ENCODE measurements around the gene RILPL1.
"Not testable (repeated sequence)": the region's sequence is repeated elsewhere in the genome, so short reads cannot be mapped to it uniquely, and the experiment has no call there.

Gene RILPL1

GRCh38 chr12:123441523-123442164 lies 91.9 kb downstream of the RILPL1 start:
- no peak for DNase-seq
- H3K4me3 ChIP-seq (ENCODE audit: low read depth, low read length): no peak overlapping the region
- H3K9me3 ChIP-seq: no peaks in the 10 kb centered on the region
- H3K36me3 ChIP-seq: no peaks in the 10 kb centered on the region
- H3K4me1 ChIP-seq: no peaks in the 10 kb centered on the region
- TF ChIP-seq CTCF (IDR thresholded peaks at IDR 0.05; ENCODE audit: low read depth, low read length): no peak
- no peaks in the 10 kb centered on the region for H3K27me3 ChIP-seq

GRCh38 chr12:123436017-123436964 lies 97.2 kb downstream of the RILPL1 start, which contains the start of gene RILPL2:
Gene RILPL2, minus strand, starts transcription at chr12:123436684. Its CDS starts 264 bp downstream, at chr12:123436420.
- DNase-seq: peak; percentile 83
- Histone ChIP-seq H3K36me3 (no peaks in the 10 kb centered on the region), H3K4me3 (ENCODE audit: low read depth, low read length) (peak within 1 kb of the TSS; percentile 88), H3K9me3 (no peaks in the 10 kb centered on the region), H3K27me3 (no peaks in the 10 kb centered on the region), H3K4me1 (no peaks in the 10 kb centered on the region)
- TF ChIP-seq CTCF (IDR thresholded peaks at IDR 0.05; ENCODE audit: low read depth, low read length): no peak

- Histone ChIP-seq H3K4me1 (no peaks in the 10 kb centered on the region), H3K36me3 (no peaks in the 10 kb centered on the region), H3K27me3 (no peaks in the 10 kb centered on the region), H3K9me3 (no peaks in the 10 kb centered on the region), H3K4me3 (ENCODE audit: low read depth, low read length) (peak overlapping the region; percentile 88)
- no peak for TF ChIP-seq CTCF (IDR thresholded peaks at IDR 0.05; ENCODE audit: low read depth, low read length)
- DNase-seq: no peak
These were observed 97.9 kb downstream of the RILPL1 start for GRCh38 chr12:123435636-123436016.

GRCh38 chr12:123433615-123434014 lies 99.9 kb downstream of the RILPL1 start:
- no peaks in the 10 kb centered on the region for H3K27me3 ChIP-seq
- H3K9me3 ChIP-seq: no peaks in the 10 kb centered on the region
- DNase-seq: no peak
- H3K4me3 ChIP-seq (ENCODE audit: low read depth, low read length): no peak overlapping the region
- TF ChIP-seq CTCF (IDR thresholded peaks at IDR 0.05; ENCODE audit: low read depth, low read length): no peak
- H3K36me3 ChIP-seq: no peaks in the 10 kb centered on the region
- H3K4me1 ChIP-seq: no peaks in the 10 kb centered on the region

- not testable (repeated sequence) for DNase-seq; H3K4me1 ChIP-seq; H3K4me3 ChIP-seq (ENCODE audit: low read depth, low read length); H3K9me3 ChIP-seq; H3K36me3 ChIP-seq; H3K27me3 ChIP-seq
These were observed 101.3 kb downstream of the RILPL1 start for GRCh38 chr12:123431951-123432817.

- H3K4me1 ChIP-seq; H3K4me3 ChIP-seq (ENCODE audit: low read depth, low read length); DNase-seq; H3K27me3 ChIP-seq; H3K9me3 ChIP-seq; H3K36me3 ChIP-seq: not testable (repeated sequence)
These were observed 104.4 kb downstream of the RILPL1 start for GRCh38 chr12:123429101-123429500.
